Calu3 (cell line): ENCODE data around the gene SPHK1. TPM values are rescaled to one million over a fixed set of nuclear protein-coding genes. Genes with fewer than 3 reads are reported as not detected.

Experiments
- BruUV-seq: library from RNA; stranded (reverse); fragments of 400-500 nt; replicated peaks from 2 replicates; lab custom pipeline; 2021; lab: Mats Ljungman, UMichigan
- CTCF ChIA-PET: fragments of 300-600 bp; sonication (Branson Sonifier 250); formaldehyde crosslinking; loops from one replicate; lab custom pipeline; 2022; ENCODE audit warnings: antibody characterized with exemption; lab: Charles Lee
- DNase-seq: peaks from one replicate; pipeline ENCODE4 v3.0.0; 2022
- H3K27ac Mint-ChIP-seq: one replicate; pipeline ENCODE4 v1.8.0; 2022; ENCODE audit warnings: mixed read lengths; ENCODE audit not compliant: unreplicated experiment
- H3K27me3 Mint-ChIP-seq: one replicate; pipeline ENCODE4 v1.8.0; 2022; ENCODE audit warnings: mixed read lengths; ENCODE audit not compliant: unreplicated experiment
- H3K36me3 Mint-ChIP-seq: one replicate; pipeline ENCODE4 v1.8.0; 2022; ENCODE audit warnings: mild to moderate bottlenecking, moderate library complexity, mixed read lengths; ENCODE audit not compliant: insufficient read depth, unreplicated experiment
- H3K4me1 Mint-ChIP-seq: one replicate; pipeline ENCODE4 v1.8.0; 2022; ENCODE audit warnings: mild to moderate bottlenecking, low read depth, mixed read lengths; ENCODE audit not compliant: unreplicated experiment
- H3K4me3 Mint-ChIP-seq: one replicate; pipeline ENCODE4 v1.8.0; 2022; ENCODE audit warnings: mild to moderate bottlenecking, low read depth, moderate library complexity, mixed read lengths; ENCODE audit not compliant: unreplicated experiment
- H3K9me3 Mint-ChIP-seq: one replicate; pipeline ENCODE4 v1.8.0; 2022; ENCODE audit warnings: low read depth, mixed read lengths; ENCODE audit not compliant: unreplicated experiment
- intact Hi-C: fragments of 100-400 bp; cut with micrococcal nuclease; formaldehyde crosslinking; loops from one replicate; pipeline ENCODE4 v1.10.0; 2022; ENCODE audit not compliant: unreplicated experiment
- total RNA-seq: library from RNA; stranded (reverse); gene quantifications from 2 replicates; pipeline ENCODE4 v1.2.3, GENCODE V29; 2022
- TF ChIP-seq, protein P1 (sequence below): fragments of 200-600 bp; IDR thresholded peaks from one replicate; pipeline ENCODE4 v1.8.0; 2022; ENCODE audit warnings: antibody characterized with exemption; ENCODE audit not compliant: unreplicated experiment

Gene SPHK1
- total RNA-seq, 1 experiment from 2014 or later, result 1.5 TPM

DNA sequence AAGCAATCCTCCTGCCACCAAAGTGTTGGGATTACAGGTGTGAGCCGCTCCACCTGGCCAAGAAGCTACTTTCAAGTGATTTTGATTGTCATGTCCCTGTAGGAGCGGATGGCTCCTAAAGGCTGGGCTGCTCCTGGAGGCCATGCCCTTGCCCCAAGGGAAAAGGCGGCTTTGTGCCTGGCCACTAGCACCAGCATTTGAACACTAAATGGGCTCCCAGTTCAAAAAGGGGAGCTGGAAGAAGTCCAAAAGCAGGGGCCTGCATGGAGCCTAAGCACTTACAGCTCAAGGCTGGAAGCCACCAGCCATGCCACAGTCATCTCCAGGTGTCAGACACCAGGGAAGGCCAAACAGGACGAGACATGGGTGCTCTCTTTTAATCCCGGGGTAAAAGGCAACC lies 26.8 kb downstream of the SPHK1 start:
- BruUV-seq, result no TSS peak
- CTCF ChIA-PET, result interaction anchor here (0.6 to 2.4 kb wide), 2 partner anchors 47 to 152 kb away, joined by 3 to 7 read pairs; no protein-coding TSS in a partner anchor
- TF ChIP-seq, protein P1, sequence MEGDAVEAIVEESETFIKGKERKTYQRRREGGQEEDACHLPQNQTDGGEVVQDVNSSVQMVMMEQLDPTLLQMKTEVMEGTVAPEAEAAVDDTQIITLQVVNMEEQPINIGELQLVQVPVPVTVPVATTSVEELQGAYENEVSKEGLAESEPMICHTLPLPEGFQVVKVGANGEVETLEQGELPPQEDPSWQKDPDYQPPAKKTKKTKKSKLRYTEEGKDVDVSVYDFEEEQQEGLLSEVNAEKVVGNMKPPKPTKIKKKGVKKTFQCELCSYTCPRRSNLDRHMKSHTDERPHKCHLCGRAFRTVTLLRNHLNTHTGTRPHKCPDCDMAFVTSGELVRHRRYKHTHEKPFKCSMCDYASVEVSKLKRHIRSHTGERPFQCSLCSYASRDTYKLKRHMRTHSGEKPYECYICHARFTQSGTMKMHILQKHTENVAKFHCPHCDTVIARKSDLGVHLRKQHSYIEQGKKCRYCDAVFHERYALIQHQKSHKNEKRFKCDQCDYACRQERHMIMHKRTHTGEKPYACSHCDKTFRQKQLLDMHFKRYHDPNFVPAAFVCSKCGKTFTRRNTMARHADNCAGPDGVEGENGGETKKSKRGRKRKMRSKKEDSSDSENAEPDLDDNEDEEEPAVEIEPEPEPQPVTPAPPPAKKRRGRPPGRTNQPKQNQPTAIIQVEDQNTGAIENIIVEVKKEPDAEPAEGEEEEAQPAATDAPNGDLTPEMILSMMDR, result no peak
- no peak for DNase-seq
- H3K4me3 Mint-ChIP-seq, result no peak overlapping the region
- no peaks in the 10 kb centered on the region for H3K27me3 Mint-ChIP-seq
- H3K4me1 Mint-ChIP-seq, result no peaks in the 10 kb centered on the region
- no peak overlapping the region for H3K27ac Mint-ChIP-seq
- intact Hi-C loops, result no loop called here
- H3K36me3 Mint-ChIP-seq, result no peaks in the 10 kb centered on the region
- no peaks in the 10 kb centered on the region for H3K9me3 Mint-ChIP-seq

DNA sequence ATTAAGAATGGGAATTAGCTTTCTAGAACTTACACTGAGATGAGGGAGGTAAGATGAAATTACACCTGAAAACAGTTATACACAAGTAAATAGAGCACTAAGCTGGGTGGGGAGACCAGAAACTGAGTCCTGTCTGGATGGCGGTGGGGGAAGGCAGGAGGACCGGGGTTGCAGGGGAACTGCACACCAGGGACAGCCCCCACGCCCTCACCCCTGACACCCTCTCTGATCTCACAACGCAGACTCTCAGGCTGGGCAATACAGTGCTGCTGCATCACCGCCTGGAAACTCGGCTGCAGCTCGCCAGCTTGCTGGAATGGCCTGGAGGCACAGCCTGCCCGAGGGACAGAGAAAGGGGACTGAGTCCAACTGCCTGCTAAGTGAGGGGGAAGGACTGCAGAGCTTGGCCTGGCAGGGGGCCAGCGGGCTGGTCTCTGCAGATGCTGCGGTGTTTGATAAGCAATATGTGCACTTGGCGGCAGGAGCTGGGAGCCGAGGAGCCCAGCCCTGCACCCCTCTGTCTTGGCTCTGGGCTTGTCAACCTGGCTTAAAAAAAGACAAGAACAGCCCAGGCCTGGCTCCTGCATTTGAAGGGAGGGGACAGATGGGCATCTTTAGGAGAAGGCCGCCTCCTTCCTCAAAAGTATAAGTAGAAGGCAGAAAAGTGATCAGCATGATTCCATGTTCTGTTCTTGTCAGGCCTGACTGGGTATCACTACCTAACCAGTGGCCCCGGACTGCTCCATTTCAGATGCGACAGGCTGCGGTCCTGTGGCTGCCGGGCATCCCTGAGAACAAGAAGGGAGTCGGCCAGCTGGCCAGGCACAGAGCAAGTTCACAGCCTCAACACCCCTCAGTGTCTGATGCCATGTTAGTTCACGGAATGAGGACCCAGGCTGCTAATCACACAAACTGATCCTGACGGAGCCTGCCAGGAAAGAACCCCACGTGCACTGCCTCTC lies 30.2 kb downstream of the SPHK1 start:
- H3K36me3 Mint-ChIP-seq, result no peaks in the 10 kb centered on the region
- no peaks in the 10 kb centered on the region for H3K27me3 Mint-ChIP-seq
- H3K4me1 Mint-ChIP-seq, result peaks cover 8% of the 10 kb centered on the region
- CTCF ChIA-PET, result no interaction called here
- intact Hi-C loops, result no loop called here
- no peak overlapping the region for H3K4me3 Mint-ChIP-seq
- no TSS peak for BruUV-seq
- no peak overlapping the region for H3K27ac Mint-ChIP-seq
- no peaks in the 10 kb centered on the region for H3K9me3 Mint-ChIP-seq
- DNase-seq, result no peak
- TF ChIP-seq, protein P1, result no peak

DNA sequence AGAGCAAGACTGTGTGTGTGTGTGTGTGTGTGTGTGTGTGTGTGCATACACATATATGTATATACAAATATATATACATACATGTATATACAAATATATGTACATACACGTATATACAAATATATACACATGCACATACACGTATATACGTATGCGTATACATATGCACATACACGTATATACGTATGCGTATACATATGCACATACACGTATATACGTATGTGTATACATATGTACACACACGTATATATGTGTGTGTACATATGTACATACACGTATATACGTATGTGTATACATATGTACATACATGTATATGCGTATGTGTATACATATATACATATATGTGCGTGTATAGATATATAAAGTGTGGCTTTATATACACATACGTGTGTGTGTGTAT lies 31.4 kb downstream of the SPHK1 start:
- no peaks in the 10 kb centered on the region for H3K36me3 Mint-ChIP-seq
- DNase-seq, result no peak
- intact Hi-C loops, result no loop called here
- peaks cover 8% of the 10 kb centered on the region for H3K4me1 Mint-ChIP-seq
- TF ChIP-seq, protein P1, result no peak
- CTCF ChIA-PET, result no interaction called here
- no peak overlapping the region for H3K27ac Mint-ChIP-seq
- BruUV-seq, result no TSS peak
- no peak overlapping the region for H3K4me3 Mint-ChIP-seq
- no peaks in the 10 kb centered on the region for H3K27me3 Mint-ChIP-seq
- H3K9me3 Mint-ChIP-seq, result no peaks in the 10 kb centered on the region

DNA sequence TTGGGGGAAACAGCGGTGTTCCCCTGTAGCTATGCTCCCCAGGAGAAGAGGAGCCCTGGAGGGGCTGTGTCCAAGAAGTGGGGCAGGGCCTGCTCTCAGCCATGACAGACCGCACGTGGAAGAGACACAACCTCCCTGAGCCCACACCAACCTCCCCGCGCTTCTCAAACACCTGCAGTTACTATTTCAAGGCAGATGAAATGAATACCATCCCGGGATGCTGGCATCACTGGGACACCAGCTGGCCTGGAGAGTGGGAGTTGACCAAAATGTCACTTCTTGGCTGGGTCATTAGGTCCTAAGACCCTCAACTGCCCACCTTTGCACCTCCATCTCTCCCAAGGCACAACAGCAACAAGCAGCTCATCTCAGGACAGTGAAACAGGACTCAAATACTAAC lies 32.0 kb downstream of the SPHK1 start:
- Mint-ChIP-seq H3K4me1 (peaks cover 8% of the 10 kb centered on the region), H3K27ac (no peak overlapping the region), H3K4me3 (no peak overlapping the region), H3K9me3 (no peaks in the 10 kb centered on the region), H3K27me3 (no peaks in the 10 kb centered on the region), H3K36me3 (no peaks in the 10 kb centered on the region)
- BruUV-seq, result no TSS peak
- TF ChIP-seq, protein P1, result no peak
- CTCF ChIA-PET, result interaction anchor here (2.1 kb wide), 1 partner anchor 42 kb away, joined by 7 read pairs; no protein-coding TSS in a partner anchor
- intact Hi-C loops, result no loop called here
- DNase-seq, result no peak
